ENCODE data around the gene SPDYE8.
"Not testable (repeated sequence)": the region's sequence is repeated elsewhere in the genome, so short reads cannot be mapped to it uniquely, and the experiment has no call there.

DNA sequence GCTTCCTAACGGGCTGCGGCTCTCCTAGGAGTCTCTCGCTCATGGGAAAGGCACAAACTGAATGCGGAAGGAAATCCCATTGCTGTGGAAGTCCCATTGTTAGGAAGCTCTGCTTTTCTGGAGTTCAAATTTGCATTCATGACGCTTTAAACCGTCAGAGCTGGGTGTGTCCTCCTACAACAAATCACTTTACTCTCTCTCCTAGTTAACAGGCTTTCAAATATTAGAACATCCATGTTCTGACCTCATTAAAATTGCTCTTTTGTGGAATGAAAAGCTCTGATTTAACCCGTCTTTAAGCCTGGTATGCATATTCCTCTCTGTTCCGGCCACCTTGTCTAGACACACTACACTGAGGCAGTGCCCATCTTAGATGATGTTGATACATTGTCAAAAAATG is 28.2 kb upstream of the SPDYE8 start, which contains the start of gene SPDYE11:
- TF ChIP-seq ZFP36 (IDR thresholded peaks at IDR 0.05; ENCODE audit: borderline replicate concordance, partially characterized antibody); EP300 (IDR thresholded peaks at IDR 0.05); FOSL2 (IDR thresholded peaks at IDR 0.05); FOSL2 (CRISPR knock-in tag; IDR thresholded peaks at IDR 0.05); RCOR1 (IDR thresholded peaks at IDR 0.05; ENCODE audit: low read depth, low read length); CTCF (IDR thresholded peaks at IDR 0.05); POLR2A (IDR thresholded peaks at IDR 0.05; ENCODE audit: low read length); PHF8 (IDR thresholded peaks at IDR 0.05; ENCODE audit: borderline replicate concordance, low read depth); JUNB (IDR thresholded peaks at IDR 0.05); HOXB13 (CRISPR knock-in tag; IDR thresholded peaks at IDR 0.05; ENCODE audit: low read depth); RAD21 (conservative IDR thresholded peaks at IDR 0.05 in 1 of 2, IDR thresholded peaks at IDR 0.05 in 1 of 2); FOXS1 (CRISPR knock-in tag; IDR thresholded peaks at IDR 0.05); CHD4 (IDR thresholded peaks at IDR 0.05; ENCODE audit: borderline replicate concordance): not testable (repeated sequence)
- TF ChIP-seq, protein P1, sequence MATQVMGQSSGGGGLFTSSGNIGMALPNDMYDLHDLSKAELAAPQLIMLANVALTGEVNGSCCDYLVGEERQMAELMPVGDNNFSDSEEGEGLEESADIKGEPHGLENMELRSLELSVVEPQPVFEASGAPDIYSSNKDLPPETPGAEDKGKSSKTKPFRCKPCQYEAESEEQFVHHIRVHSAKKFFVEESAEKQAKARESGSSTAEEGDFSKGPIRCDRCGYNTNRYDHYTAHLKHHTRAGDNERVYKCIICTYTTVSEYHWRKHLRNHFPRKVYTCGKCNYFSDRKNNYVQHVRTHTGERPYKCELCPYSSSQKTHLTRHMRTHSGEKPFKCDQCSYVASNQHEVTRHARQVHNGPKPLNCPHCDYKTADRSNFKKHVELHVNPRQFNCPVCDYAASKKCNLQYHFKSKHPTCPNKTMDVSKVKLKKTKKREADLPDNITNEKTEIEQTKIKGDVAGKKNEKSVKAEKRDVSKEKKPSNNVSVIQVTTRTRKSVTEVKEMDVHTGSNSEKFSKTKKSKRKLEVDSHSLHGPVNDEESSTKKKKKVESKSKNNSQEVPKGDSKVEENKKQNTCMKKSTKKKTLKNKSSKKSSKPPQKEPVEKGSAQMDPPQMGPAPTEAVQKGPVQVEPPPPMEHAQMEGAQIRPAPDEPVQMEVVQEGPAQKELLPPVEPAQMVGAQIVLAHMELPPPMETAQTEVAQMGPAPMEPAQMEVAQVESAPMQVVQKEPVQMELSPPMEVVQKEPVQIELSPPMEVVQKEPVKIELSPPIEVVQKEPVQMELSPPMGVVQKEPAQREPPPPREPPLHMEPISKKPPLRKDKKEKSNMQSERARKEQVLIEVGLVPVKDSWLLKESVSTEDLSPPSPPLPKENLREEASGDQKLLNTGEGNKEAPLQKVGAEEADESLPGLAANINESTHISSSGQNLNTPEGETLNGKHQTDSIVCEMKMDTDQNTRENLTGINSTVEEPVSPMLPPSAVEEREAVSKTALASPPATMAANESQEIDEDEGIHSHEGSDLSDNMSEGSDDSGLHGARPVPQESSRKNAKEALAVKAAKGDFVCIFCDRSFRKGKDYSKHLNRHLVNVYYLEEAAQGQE (IDR thresholded peaks at IDR 0.05) = not testable (repeated sequence)
- TF ChIP-seq, protein P2, sequence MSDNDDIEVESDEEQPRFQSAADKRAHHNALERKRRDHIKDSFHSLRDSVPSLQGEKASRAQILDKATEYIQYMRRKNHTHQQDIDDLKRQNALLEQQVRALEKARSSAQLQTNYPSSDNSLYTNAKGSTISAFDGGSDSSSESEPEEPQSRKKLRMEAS (IDR thresholded peaks at IDR 0.05) = not testable (repeated sequence)

Measured in A549 (cell line).